Body of pancreas (tissue), 4 donors: ENCODE data around the gene CHADL. TPM values are rescaled to one million over a fixed set of nuclear protein-coding genes. Genes with fewer than 3 reads are reported as not detected.

Experiments used
- ATAC-seq: fragments of 150-250 bp; one replicate; pipeline ENCODE4 v1.9.1; 2016
- DNase-seq, 4 donors: peaks; one replicate each; pipeline ENCODE4 v3.0.0-alpha.2; 2019
- H3K27ac ChIP-seq, 4 donors: fragments of 200-600 bp; sonication (generic); 1 replicate in 3 of 4; 2 replicates in 1 of 4; pipeline versions ENCODE4 v1.5.1 to v1.6.1; 2016 to 2019; ENCODE audit warnings: mild to moderate bottlenecking in 1 of 4, mixed read lengths in 1 of 4, moderate library complexity in 1 of 4
- H3K27me3 ChIP-seq, 2 donors: fragments of 200-600 bp; sonication (generic); one replicate each; pipeline ENCODE4 v1.6.0; 2016; ENCODE audit warnings: mild to moderate bottlenecking in 1 of 2
- H3K36me3 ChIP-seq, 2 donors: fragments of 200-600 bp; sonication (generic); replicated peaks in 1 of 2; 2 replicates each; pipeline ENCODE4 v1.5.1; 2016; ENCODE audit warnings: low read depth in 2 of 2; ENCODE audit not compliant: insufficient read depth in 1 of 2
- H3K4me1 ChIP-seq: fragments of 200-600 bp; sonication (generic); one replicate; pipeline ENCODE4 v1.6.0; 2016
- H3K4me3 ChIP-seq, 2 donors: fragments of 200-600 bp; sonication (generic); 1 replicate in 1 of 2; 2 replicates in 1 of 2; pipeline ENCODE4 v1.5.1; 2016 to 2019
- H3K9me3 ChIP-seq, 3 donors: fragments of 200-600 bp; sonication (generic); 1 replicate in 2 of 3; 2 replicates in 1 of 3; pipeline ENCODE4 v1.5.1; 2016
- CTCF ChIP-seq, 7 experiments: fragments of 450-650 bp in 4 of 7; fragments of 200-600 bp in 3 of 7; sonication (generic) in 3 of 7; IDR thresholded peaks; one replicate each; pipeline ENCODE4 v1.5.1; 2016 to 2019; ENCODE audit warnings: antibody characterized with exemption in 7 of 7
- POLR2A ChIP-seq, 3 donors: fragments of 450-650 bp; IDR thresholded peaks; one replicate each; pipeline ENCODE4 v1.6.1; 2016; ENCODE audit warnings: antibody characterized with exemption in 3 of 3, mild to moderate bottlenecking in 2 of 3
- WGBS, 2 donors: methylation state at CpG; one replicate each; pipeline ENCODE4 v1.1.5; 2017; 5-methylcytosine and 5-hydroxymethylcytosine counted together
- intact Hi-C: fragments of 100-400 bp; cut with DNase I; formaldehyde crosslinking; loops from one replicate; pipeline ENCODE4 v1.15.1; 2023
- total RNA-seq, 2 donors: library from RNA; depleted of rRNA; stranded (reverse); fragments of >200 nt; gene quantifications; one replicate each; pipeline ENCODE4 v1.1.0, GENCODE V29; 2016

The CHADL gene
- total RNA-seq, 2 donors from 2014 or later = 1.8 to 6.3 TPM

GRCh38 chr22:41217553-41218157 is 23.1 kb downstream of the CHADL start:
- no peak overlapping the region for H3K4me3 ChIP-seq
- peaks cover 0 to 16% of the 10 kb centered on the region in 2 donors for H3K36me3 ChIP-seq
- intact Hi-C loops = no loop called here
- peak overlapping the region in 2 of 4 donors; percentile 6 to 52 for H3K27ac ChIP-seq
- H3K4me1 ChIP-seq = no peaks in the 10 kb centered on the region
- H3K27me3 ChIP-seq = no peaks in the 10 kb centered on the region
- DNase-seq (peak in 3 of 4 donors; percentile 34 to 52 (median 35)), ATAC-seq (peak; percentile 42)
- H3K9me3 ChIP-seq = no peaks in the 10 kb centered on the region
- TF ChIP-seq CTCF (IDR thresholded peaks at IDR 0.05) (no peak), POLR2A (IDR thresholded peaks at IDR 0.05) (peak in 1 of 3 donors; percentile 23)
- WGBS, 2 donors = 70 to 87% methylated on average over 14 to 16 of the region's 16 CpGs

- peaks cover 0 to 15% of the 10 kb centered on the region in 2 donors for H3K36me3 ChIP-seq
- intact Hi-C loops = no loop called here
- TF ChIP-seq POLR2A (IDR thresholded peaks at IDR 0.05) = no peak
- no peak for TF ChIP-seq CTCF (IDR thresholded peaks at IDR 0.05)
- no peaks in the 10 kb centered on the region for H3K9me3 ChIP-seq
- no peaks in the 10 kb centered on the region for H3K4me1 ChIP-seq
- ATAC-seq (no peak), DNase-seq (no peak)
- no peaks in the 10 kb centered on the region for H3K27me3 ChIP-seq
- WGBS, 2 donors = 78 to 89% methylated on average over 5 to 12 of the region's 13 CpGs
- H3K4me3 ChIP-seq = no peak overlapping the region
- peak overlapping the region in 2 of 4 donors; percentile 6 to 52 for H3K27ac ChIP-seq
Observed at GRCh38 chr22:41216984-41217383, 23.7 kb downstream of the CHADL start.

GRCh38 chr22:41215926-41216325 is 24.8 kb downstream of the CHADL start:
- no peaks in the 10 kb centered on the region for H3K4me1 ChIP-seq
- intact Hi-C loops = no loop called here
- H3K4me3 ChIP-seq = no peak overlapping the region
- 86 to 88% methylated on average over 5 to 7 of the region's 7 CpGs for WGBS, 2 donors
- no peaks in the 10 kb centered on the region for H3K27me3 ChIP-seq
- DNase-seq (no peak), ATAC-seq (no peak)
- peaks cover 0 to 7% of the 10 kb centered on the region in 2 donors for H3K36me3 ChIP-seq
- TF ChIP-seq CTCF (IDR thresholded peaks at IDR 0.05) = no peak
- no peak for TF ChIP-seq POLR2A (IDR thresholded peaks at IDR 0.05)
- no peaks in the 10 kb centered on the region for H3K9me3 ChIP-seq
- no peak overlapping the region for H3K27ac ChIP-seq

GRCh38 chr22:41215409-41215808 is 25.3 kb downstream of the CHADL start:
- intact Hi-C loops = no loop called here
- 93 to 94% methylated on average over 8 to 10 of the region's 10 CpGs for WGBS, 2 donors
- no peak for ATAC-seq
- Histone ChIP-seq H3K27me3 (no peaks in the 10 kb centered on the region), H3K4me3 (no peak overlapping the region), H3K36me3 (peaks cover 0 to 3% of the 10 kb centered on the region in 2 donors), H3K4me1 (no peaks in the 10 kb centered on the region), H3K9me3 (no peaks in the 10 kb centered on the region), H3K27ac (no peak overlapping the region)
- TF ChIP-seq POLR2A (IDR thresholded peaks at IDR 0.05) (no peak), CTCF (IDR thresholded peaks at IDR 0.05) (no peak)
- DNase-seq = no peak

- 84 to 88% methylated on average over 9 of the region's 9 CpGs for WGBS, 2 donors
- intact Hi-C loops = no loop called here
- Histone ChIP-seq H3K36me3 (no peaks in the 10 kb centered on the region), H3K4me1 (peaks cover 13% of the 10 kb centered on the region), H3K9me3 (no peaks in the 10 kb centered on the region), H3K27me3 (no peaks in the 10 kb centered on the region), H3K27ac (no peak overlapping the region), H3K4me3 (no peak overlapping the region)
- DNase-seq = no peak
- ATAC-seq = no peak
- TF ChIP-seq CTCF (IDR thresholded peaks at IDR 0.05) (no peak), POLR2A (IDR thresholded peaks at IDR 0.05) (no peak)
Observed at GRCh38 chr22:41206719-41207118, 34.0 kb downstream of the CHADL start.
